GM12878 (cell line): ENCODE measurements around the gene DIP2C. TPM values are rescaled to one million over a fixed set of nuclear protein-coding genes. Genes with fewer than 3 reads are reported as not detected.

Source experiments
- ATAC-seq: fragments of 200-7000 bp; cut with Tn5 transposase; 3 replicates; pipeline ENCODE4 v1.9.1; 2020; ENCODE audit warnings: mild to moderate bottlenecking, moderate library complexity
- BruUV-seq: library from RNA; stranded (reverse); fragments of 400-500 nt; replicated peaks from 2 replicates; lab custom pipeline; 2021; lab: Mats Ljungman, UMichigan
- CTCF ChIA-PET: fragments of 300-600 bp; sonication (Branson Sonifier 250); formaldehyde crosslinking; extraction: SDS; loops from one replicate; lab custom pipeline; 2021; ENCODE audit warnings: inconsistent platforms; lab: Yijun Ruan, JAX
- POLR2A ChIA-PET: fragments of 350-600 bp; formaldehyde crosslinking; extraction: SDS; loops from one replicate; lab custom pipeline; 2021; ENCODE audit warnings: inconsistent platforms; lab: Charles Lee
- RAD21 ChIA-PET: fragments of 300-600 bp; sonication (Branson Sonifier 250); formaldehyde crosslinking; loops from one replicate; lab custom pipeline; 2023; ENCODE audit warnings: antibody characterized with exemption; ENCODE audit not compliant: unreplicated experiment; lab: Charles Lee
- SMC1A ChIA-PET: fragments of 300-600 bp; sonication (Branson Sonifier 250); formaldehyde crosslinking; loops from one replicate; lab custom pipeline; 2023; ENCODE audit not compliant: unreplicated experiment, uncharacterized antibody; lab: Charles Lee
- DNase-seq: peaks from one replicate; pipeline ENCODE4 v3.0.0-alpha.2; 2011; ENCODE audit warnings: low read depth, low spot score
- FAIRE-seq: peaks from 3 replicates; lab custom pipeline; 2011; peaks lifted over from hg19 to GRCh38; lab: Jason Lieb, UNC
- H2AFZ ChIP-seq: 2 replicates; pipeline ENCODE4 v1.6.0; 2011; ENCODE audit warnings: low read depth, low read length, control low read depth; ENCODE audit not compliant: control insufficient read depth
- H3K27ac ChIP-seq: 2 replicates; pipeline ENCODE4 v1.5.1; 2011; ENCODE audit warnings: control low read depth; ENCODE audit not compliant: control insufficient read depth, insufficient read depth
- H3K27me3 ChIP-seq, 2 experiments: replicated peaks in 1 of 2; 2 replicates each; pipeline versions ENCODE4 v1.6.0 to v1.6.1; 2011; ENCODE audit warnings: low read length in 1 of 2; ENCODE audit not compliant: control insufficient read depth in 2 of 2, insufficient read depth in 2 of 2
- H3K36me3 ChIP-seq, 2 experiments: 2 replicates each; pipeline ENCODE4 v1.5.1; 2011; ENCODE audit warnings: low read length in 1 of 2; ENCODE audit not compliant: control insufficient read depth in 2 of 2, insufficient read depth in 2 of 2
- H3K4me1 ChIP-seq: 2 replicates; pipeline ENCODE4 v1.6.1; 2011; ENCODE audit warnings: mild to moderate bottlenecking, low read length, moderate library complexity, mixed read lengths; ENCODE audit not compliant: control insufficient read depth, insufficient read depth
- H3K4me2 ChIP-seq: 2 replicates; pipeline ENCODE4 v1.6.0; 2011; ENCODE audit warnings: control low read depth; ENCODE audit not compliant: control insufficient read depth, insufficient read depth
- H3K4me3 ChIP-seq: fragments of 200-600 bp; sonication (generic); 2 replicates; pipeline ENCODE4 v1.5.1; 2016
- H3K79me2 ChIP-seq: 2 replicates; pipeline ENCODE4 v1.6.0; 2011; ENCODE audit warnings: low read length; ENCODE audit not compliant: control insufficient read depth, insufficient read depth
- H3K9ac ChIP-seq: 2 replicates; pipeline ENCODE4 v1.8.0; 2011; ENCODE audit warnings: low read length, control low read depth, mixed read lengths; ENCODE audit not compliant: control insufficient read depth, insufficient read depth
- H3K9me3 ChIP-seq: replicated peaks from 3 replicates; pipeline ENCODE4 v1.5.1; 2011; ENCODE audit warnings: mild to moderate bottlenecking, low read length; ENCODE audit not compliant: control insufficient read depth, insufficient read depth
- H4K20me1 ChIP-seq: 2 replicates; pipeline ENCODE4 v1.6.0; 2011; ENCODE audit not compliant: control insufficient read depth, insufficient read depth
- ATF7 ChIP-seq: fragments of 450-650 bp; IDR thresholded peaks from 2 replicates; pipeline ENCODE4 v1.6.1; 2016; ENCODE audit warnings: low read depth, mild to moderate bottlenecking
- CEBPB ChIP-seq, 2 experiments: fragments of 150-350 bp in 1 of 2; IDR thresholded peaks; 2 replicates each; pipeline ENCODE4 v1.6.1; 2012 to 2014; ENCODE audit warnings: low read depth in 2 of 2, low read length in 2 of 2, borderline replicate concordance in 1 of 2, inconsistent platforms in 1 of 2
- CHD4 ChIP-seq: fragments of 200-600 bp; sonication (generic); IDR thresholded peaks from 2 replicates; pipeline ENCODE4 v1.6.1; 2016; ENCODE audit warnings: mild to moderate bottlenecking
- ESRRA ChIP-seq: IDR thresholded peaks from 2 replicates; pipeline ENCODE4 v1.6.1; 2012; ENCODE audit warnings: mild to moderate bottlenecking, low read length, improper control_type of control experiment
- FOXK2 ChIP-seq: fragments of 450-650 bp; IDR thresholded peaks from 2 replicates; pipeline ENCODE4 v1.6.1; 2017; ENCODE audit warnings: mild to moderate bottlenecking, moderate library complexity
- HDAC6 ChIP-seq: fragments of 200-600 bp; sonication (generic); IDR thresholded peaks from one replicate; pipeline ENCODE4 v1.8.0; 2017; ENCODE audit warnings: antibody characterized with exemption; ENCODE audit not compliant: unreplicated experiment
- KAT2A ChIP-seq: conservative IDR thresholded peaks from 2 replicates; pipeline ENCODE4 v1.6.1; 2011; ENCODE audit warnings: low read depth, low read length; ENCODE audit not compliant: control insufficient read depth
- NR2C2 ChIP-seq: IDR thresholded peaks from 2 replicates; pipeline ENCODE4 v1.6.1; 2011; ENCODE audit warnings: borderline replicate concordance, low read depth; ENCODE audit not compliant: control insufficient read depth, insufficient read length
- PAX5 ChIP-seq: IDR thresholded peaks from 2 replicates; pipeline ENCODE4 v1.6.1; 2011; ENCODE audit warnings: low read depth, low read length, borderline replicate concordance
- SMAD1 ChIP-seq: fragments of 450-650 bp; IDR thresholded peaks from 2 replicates; pipeline ENCODE4 v1.6.1; 2018; ENCODE audit warnings: mild to moderate bottlenecking, low read depth; ENCODE audit not compliant: partially characterized antibody
- SP1 ChIP-seq: IDR thresholded peaks from one replicate; pipeline ENCODE4 v1.6.1; 2011; ENCODE audit warnings: low read depth, low read length
- TCF7 ChIP-seq: IDR thresholded peaks from 2 replicates; pipeline ENCODE4 v1.6.1; 2014; ENCODE audit warnings: antibody characterized with exemption, borderline replicate concordance
- YY1 ChIP-seq: IDR thresholded peaks from 2 replicates; pipeline ENCODE4 v1.6.1; 2011; ENCODE audit warnings: low read depth, mild to moderate bottlenecking, low read length
- WGBS: methylation state at CpG from one replicate; pipeline ENCODE4 v1.1.6; 2016; ENCODE audit warnings: low lambda C conversion rate; ENCODE audit not compliant: insufficient replicate concordance, insufficient coverage; ENCODE audit errors: missing lambda C conversion rate; 5-methylcytosine and 5-hydroxymethylcytosine counted together
- in situ Hi-C: fragments of 300-500 bp; cut with MboI; formaldehyde crosslinking; loops from 9 replicates; pipeline ENCODE4 v1.14.3; 2018; ENCODE audit warnings: mixed read lengths
- intact Hi-C: fragments of 100-400 bp; cut with micrococcal nuclease; formaldehyde crosslinking; loops from one replicate; pipeline ENCODE4 v1.14.2; 2022; ENCODE audit not compliant: unreplicated experiment
- polyA plus RNA-seq, 11 experiments: library from polyadenylated mRNA; depleted of rRNA in 4 of 11; unstranded in 6 of 11; stranded (reverse) in 5 of 11; fragments of >200 nt; fragmentation: Nextera tagmentation in 4 of 11; fragmentation: Illumina TruSeq in 1 of 11; extraction: Ambion mirVana in 4 of 11; extraction: Trizol in 1 of 11; gene quantifications; 1 replicate in 1 of 11; 2 replicates in 10 of 11; pipeline versions ENCODE4 v1.2.1 to v1.2.3, GENCODE V29; 2011 to 2016; ENCODE audit warnings: inconsistent platforms in 2 of 11, missing spikeins in 2 of 11, low read depth in 1 of 11
- total RNA-seq, 4 experiments: library from RNA; depleted of rRNA in 3 of 4; stranded (reverse); fragments of >200 nt in 3 of 4; fragmentation: Illumina TruSeq in 1 of 4; extraction: Trizol in 1 of 4; gene quantifications; 2 replicates each; pipeline versions ENCODE4 v1.2.1 to v1.2.3, GENCODE V29; 2013 to 2021

DIP2C gene
- total and polyA plus RNA-seq, 10 of the 15 experiments (the other 5 are each of a cell fraction or from before 2014, with no cell fraction given) = 0.01 to 0.10 (median 0.06) TPM

DNA sequence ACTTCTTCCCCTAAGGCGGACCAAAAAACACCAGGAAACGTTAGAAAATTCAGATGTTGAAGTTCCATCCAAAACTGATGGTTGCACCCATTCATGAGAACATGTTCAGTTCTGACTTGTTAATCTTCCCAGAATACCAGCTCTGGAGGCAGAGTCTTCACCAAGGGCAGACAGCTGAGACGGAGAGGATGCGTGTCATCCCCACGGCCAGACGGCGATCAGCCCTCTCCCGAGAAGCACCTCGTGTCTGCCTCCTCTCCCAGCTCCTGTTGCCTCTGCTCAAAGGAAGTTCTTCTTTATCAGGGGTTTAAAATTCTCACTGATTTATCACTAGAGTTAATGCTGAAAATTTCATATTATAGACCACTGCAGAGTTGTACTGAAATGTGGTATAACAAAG lies 284.5 kb downstream of the DIP2C start:
- in situ Hi-C loops (no loop called here), intact Hi-C loops (no loop called here)
- SMC1A ChIA-PET = no interaction called here
- no peaks in the 10 kb centered on the region for H3K4me1 ChIP-seq
- H2AFZ ChIP-seq = no peak overlapping the region
- no peaks in the 10 kb centered on the region for H3K9me3 ChIP-seq
- DNase-seq (no peak), FAIRE-seq (no peak), ATAC-seq (no peak)
- no peak overlapping the region for H3K9ac ChIP-seq
- CTCF ChIA-PET = no interaction called here
- no peaks in the 10 kb centered on the region for H3K36me3 ChIP-seq
- BruUV-seq = no TSS peak
- POLR2A ChIA-PET = no interaction called here
- H3K79me2 ChIP-seq = no peaks in the 10 kb centered on the region
- TF ChIP-seq YY1 = no peak
- no peak for TF ChIP-seq PAX5
- no peak for TF ChIP-seq ESRRA
- TF ChIP-seq TCF7 = no peak
- TF ChIP-seq SMAD1 = no peak
- TF ChIP-seq HDAC6 = no peak
- TF ChIP-seq CHD4 = no peak
- TF ChIP-seq FOXK2 = no peak
- TF ChIP-seq KAT2A = no peak
- TF ChIP-seq NR2C2 = no peak
- TF ChIP-seq SP1 = no peak
- no peak for TF ChIP-seq ATF7
- TF ChIP-seq CEBPB (IDR thresholded peaks at IDR 0.05; ENCODE audit: borderline replicate concordance in 1 of 2, low read depth in 2 of 2, low read length in 2 of 2) = no peak
- no peak overlapping the region for H3K4me3 ChIP-seq
- 86% methylated on average over 9 of the region's 9 CpGs for WGBS
- no peak overlapping the region for H3K4me2 ChIP-seq
- no peak overlapping the region for H3K27ac ChIP-seq
- no peaks in the 10 kb centered on the region for H4K20me1 ChIP-seq
- peaks cover 0 to 2% of the 10 kb centered on the region in 2 experiments; a peak in 2 of 4 replicates for H3K27me3 ChIP-seq
- RAD21 ChIA-PET = no interaction called here
